Left renal cortex interstitium (tissue), 4 donors: Measurements from ENCODE around the gene GIMAP7. TPM values are rescaled to one million over a fixed set of nuclear protein-coding genes. Genes with fewer than 3 reads are reported as not detected.

Experiments used
- DNase-seq, 4 donors: peaks; one replicate each; pipeline ENCODE4 v3.0.0-alpha.2; 2013; ENCODE audit warnings: low read depth in 4 of 4, low spot score in 2 of 4, missing footprints in 1 of 4
- polyA plus RNA-seq, 4 donors: library from polyadenylated mRNA; unstranded; fragments of 120-200 nt; gene quantifications; one replicate each; pipeline ENCODE4 v1.2.1, GENCODE V29; 2013; ENCODE audit not compliant: insufficient read length in 4 of 4

Gene GIMAP7
- polyA plus RNA-seq, 4 donors, result 11.4 to 19.6 (median 15.2) TPM

DNA sequence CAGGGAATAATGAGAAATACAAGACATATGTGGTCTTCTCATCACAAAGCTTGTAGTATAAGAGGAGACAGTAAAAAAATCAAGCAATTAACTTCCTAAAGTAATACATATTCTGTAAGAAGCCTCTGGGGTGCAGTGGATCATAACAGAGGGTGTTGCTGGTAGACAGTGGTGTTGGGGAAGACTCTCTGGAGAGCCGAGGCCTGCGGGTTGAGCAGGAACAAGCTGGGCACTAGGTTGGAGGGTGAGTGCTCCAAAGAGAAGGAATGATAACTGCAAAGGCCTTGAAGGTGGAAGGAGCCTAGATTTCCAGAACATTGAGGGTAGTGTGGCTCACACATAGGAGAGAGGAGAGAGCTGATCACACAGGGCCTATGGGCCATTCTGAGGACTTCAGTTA, 54.0 kb downstream of the GIMAP7 start:
- no peak for DNase-seq

DNA sequence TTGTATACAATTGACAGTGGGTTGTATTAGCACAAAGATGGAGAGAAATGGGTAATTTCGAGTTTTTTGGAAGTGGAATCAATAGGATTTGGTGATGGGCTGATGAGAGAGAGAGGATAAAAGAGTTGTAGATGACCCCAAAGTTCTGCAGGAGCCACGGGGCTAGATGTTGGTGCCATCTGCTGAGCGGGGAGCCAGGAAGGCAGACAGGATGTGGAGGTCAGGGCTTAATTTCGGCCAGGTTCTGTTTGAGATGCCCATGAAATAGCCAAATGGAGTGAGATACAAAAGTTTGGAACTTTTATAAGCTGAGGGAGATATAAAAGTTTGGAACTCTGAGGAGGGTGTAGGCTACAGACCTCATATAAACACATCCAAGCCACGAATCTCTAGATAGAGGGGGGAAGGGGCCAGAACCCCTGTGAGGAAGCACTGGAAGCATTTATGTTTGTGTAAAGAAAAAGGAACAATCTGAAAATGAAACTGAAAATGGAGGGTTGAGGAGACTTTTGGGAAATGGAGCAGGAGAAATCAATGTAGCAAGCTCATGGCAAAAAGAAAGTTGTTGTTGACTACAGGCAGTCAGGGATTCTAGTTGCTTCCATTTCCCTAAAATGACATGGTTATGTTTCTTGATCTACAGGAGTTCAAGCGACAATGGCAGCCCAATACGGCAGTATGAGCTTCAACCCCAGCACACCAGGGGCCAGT, 54.7 kb downstream of the GIMAP7 start:
- no peak for DNase-seq

Other genes with a start within 250 kb of the GIMAP7 start
- 10 to 100 TPM; 20.8 to 35.5 (median 29.0) TPM for gene LRRC61, start 191.5 kb upstream of the GIMAP7 start, polyA plus RNA-seq
- gene ACTR3C, start 191.3 kb upstream of the GIMAP7 start, polyA plus RNA-seq, result 1 to 10 TPM; 7.4 to 9.4 (median 7.5) TPM
- 10 to 100 TPM; 46.3 to 91.8 (median 55.6) TPM for gene RARRES2, start 173.2 kb upstream of the GIMAP7 start, polyA plus RNA-seq
- gene REPIN1, start 146.1 kb upstream of the GIMAP7 start, polyA plus RNA-seq, result 100 to 1,000 TPM in 3 of 4 donors, 10 to 100 TPM in 1; 81.6 to 123 (median 104) TPM
- gene ZNF775, start 135.5 kb upstream of the GIMAP7 start, polyA plus RNA-seq, result 10 to 100 TPM in 1 of 4 donors, 1 to 10 TPM in 3; 4.6 to 11.7 (median 8.7) TPM
- 1 to 10 TPM; 8.2 to 8.6 (median 8.4) TPM for gene GIMAP8, start 64.2 kb upstream of the GIMAP7 start, polyA plus RNA-seq
- 10 to 100 TPM; 20.0 to 28.3 (median 22.8) TPM for gene GIMAP4, start 52.5 kb downstream of the GIMAP7 start, polyA plus RNA-seq
- 10 to 100 TPM; 13.1 to 17.6 (median 15.6) TPM for gene GIMAP6, start 117.5 kb downstream of the GIMAP7 start, polyA plus RNA-seq
- 10 to 100 TPM in 1 of 4 donors, 1 to 10 TPM in 3; 7.4 to 10.1 (median 8.1) TPM for gene GIMAP2, start 170.8 kb downstream of the GIMAP7 start, polyA plus RNA-seq
- gene GIMAP1, start 201.7 kb downstream of the GIMAP7 start, polyA plus RNA-seq, result 1 to 10 TPM; 2.0 to 3.0 (median 2.9) TPM
- gene GIMAP5, start 222.5 kb downstream of the GIMAP7 start, polyA plus RNA-seq, result 1 to 10 TPM; 3.2 to 6.6 (median 5.0) TPM